NCI-H1694 treated with DMSO at 0.1 percent for 48 hours (cell line): Measurements from ENCODE around the gene WASHC3.

Experiments used
- DNase-seq: peaks from one replicate; lab custom pipeline; 2025; lab: John Stamatoyannopoulos, UW

The WASHC3 gene

DNA sequence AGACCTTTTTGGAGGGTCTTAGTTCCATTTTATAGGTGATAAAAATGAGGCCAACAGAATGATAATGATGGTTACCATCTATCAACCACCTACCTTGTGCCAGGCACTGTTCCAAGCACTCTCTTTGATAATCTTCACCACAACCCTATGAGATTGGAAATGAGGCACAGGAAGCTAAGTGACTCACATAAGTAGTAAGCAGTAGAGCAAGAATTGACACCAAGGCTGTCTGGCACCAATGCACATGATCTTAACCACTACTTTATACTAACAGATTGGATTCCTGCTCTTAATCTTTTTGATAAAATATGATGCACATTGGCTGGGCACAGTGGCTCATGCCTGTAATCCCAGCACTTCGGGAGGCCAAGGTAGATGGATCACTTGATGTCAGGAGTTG lies 93.0 kb downstream of the WASHC3 start:
- DNase-seq: no peak

- DNase-seq: no peak
Observed at GRCh38 chr12:101967506-101967905, 94.3 kb downstream of the WASHC3 start.

- no peak for DNase-seq
Observed at GRCh38 chr12:101966496-101966895, 95.3 kb downstream of the WASHC3 start.

- DNase-seq: peak; percentile 21
Observed at GRCh38 chr12:101963697-101964096, 98.1 kb downstream of the WASHC3 start.
